Parathyroid adenoma (tissue), 2 donors: ENCODE results near the gene ADCY5.

Experiments used
- H2AFZ ChIP-seq: fragments of 300-600 bp; sonication (generic); one replicate; pipeline ENCODE4 v1.7.0; 2017; ENCODE audit warnings: antibody characterized with exemption, mild to moderate bottlenecking
- H3K27ac ChIP-seq: fragments of 300-600 bp; sonication (generic); one replicate; pipeline ENCODE4 v1.7.0; 2017
- H3K27me3 ChIP-seq: fragments of 300-600 bp; sonication (generic); one replicate; pipeline ENCODE4 v1.7.0; 2017; ENCODE audit warnings: low read length; ENCODE audit not compliant: control insufficient read depth, insufficient read depth
- H3K36me3 ChIP-seq: fragments of 300-600 bp; sonication (generic); one replicate; pipeline ENCODE4 v1.7.0; 2017; ENCODE audit warnings: low read length; ENCODE audit not compliant: control insufficient read depth, insufficient read depth
- H3K4me1 ChIP-seq: fragments of 300-600 bp; sonication (generic); one replicate; pipeline ENCODE4 v1.7.0; 2017; ENCODE audit warnings: control low read depth
- H3K4me2 ChIP-seq: fragments of 300-600 bp; sonication (generic); one replicate; pipeline ENCODE4 v1.7.0; 2017; ENCODE audit warnings: low read length
- H3K4me3 ChIP-seq: fragments of 300-600 bp; sonication (generic); one replicate; pipeline ENCODE4 v1.7.0; 2017; ENCODE audit warnings: low read depth, low read length
- H3K79me2 ChIP-seq: fragments of 300-600 bp; sonication (generic); one replicate; pipeline ENCODE4 v1.7.0; 2017; ENCODE audit warnings: control low read depth
- H3K9ac ChIP-seq: fragments of 300-600 bp; sonication (generic); one replicate; pipeline ENCODE4 v1.7.0; 2017; ENCODE audit warnings: mild to moderate bottlenecking
- H3K9me3 ChIP-seq: fragments of 300-600 bp; sonication (generic); one replicate; pipeline ENCODE4 v1.7.0; 2017; ENCODE audit warnings: low read length; ENCODE audit not compliant: control insufficient read depth
- TF ChIP-seq, protein P1 (sequence below): fragments of 300-600 bp; sonication (generic); IDR thresholded peaks from one replicate; pipeline ENCODE4 v1.7.0; 2017; ENCODE audit warnings: antibody characterized with exemption, mild to moderate bottlenecking
- donor health status: primary hyperparathyroidism.

ADCY5 gene

DNA sequence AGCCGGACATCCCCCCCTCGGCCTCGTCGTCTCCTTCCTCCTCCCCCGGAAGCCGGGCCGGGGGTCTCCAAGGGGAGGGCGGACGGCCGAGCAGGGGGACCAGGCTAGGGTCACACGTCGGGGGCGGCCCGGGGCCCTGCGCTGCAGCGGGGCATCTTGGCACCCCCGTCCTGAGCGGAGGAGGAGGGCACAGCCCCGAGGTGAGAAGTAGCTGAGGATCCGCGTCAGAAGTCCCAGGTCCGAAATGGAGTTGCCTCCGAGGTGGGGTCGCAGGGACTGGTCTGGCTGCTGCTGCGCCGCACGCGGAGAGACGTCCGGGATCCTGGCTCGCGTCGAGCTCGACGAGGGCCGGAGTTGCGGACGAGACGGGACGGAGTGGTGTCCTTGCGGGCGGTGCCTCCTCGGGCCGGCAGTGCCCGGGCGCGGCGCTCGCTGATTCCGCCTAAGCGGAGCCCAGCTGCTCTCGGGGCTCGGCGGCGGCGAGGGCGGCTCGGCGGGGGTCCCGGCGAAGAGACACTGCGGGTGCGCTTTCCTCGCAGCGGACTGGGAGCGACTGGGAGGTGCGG is at the start of gene ADCY5:
Gene ADCY5, minus strand, starts transcription at position 555 of the 566 bp plus-strand sequence. Its CDS starts 545 bp downstream, at position 10.
- no peak within 1 kb of the TSS for H3K9ac ChIP-seq
- no peaks in the 10 kb centered on the region for H3K36me3 ChIP-seq
- peaks cover 4% of the 10 kb centered on the region for H3K27me3 ChIP-seq
- H3K9me3 ChIP-seq = no peaks in the 10 kb centered on the region
- TF ChIP-seq, protein P1, sequence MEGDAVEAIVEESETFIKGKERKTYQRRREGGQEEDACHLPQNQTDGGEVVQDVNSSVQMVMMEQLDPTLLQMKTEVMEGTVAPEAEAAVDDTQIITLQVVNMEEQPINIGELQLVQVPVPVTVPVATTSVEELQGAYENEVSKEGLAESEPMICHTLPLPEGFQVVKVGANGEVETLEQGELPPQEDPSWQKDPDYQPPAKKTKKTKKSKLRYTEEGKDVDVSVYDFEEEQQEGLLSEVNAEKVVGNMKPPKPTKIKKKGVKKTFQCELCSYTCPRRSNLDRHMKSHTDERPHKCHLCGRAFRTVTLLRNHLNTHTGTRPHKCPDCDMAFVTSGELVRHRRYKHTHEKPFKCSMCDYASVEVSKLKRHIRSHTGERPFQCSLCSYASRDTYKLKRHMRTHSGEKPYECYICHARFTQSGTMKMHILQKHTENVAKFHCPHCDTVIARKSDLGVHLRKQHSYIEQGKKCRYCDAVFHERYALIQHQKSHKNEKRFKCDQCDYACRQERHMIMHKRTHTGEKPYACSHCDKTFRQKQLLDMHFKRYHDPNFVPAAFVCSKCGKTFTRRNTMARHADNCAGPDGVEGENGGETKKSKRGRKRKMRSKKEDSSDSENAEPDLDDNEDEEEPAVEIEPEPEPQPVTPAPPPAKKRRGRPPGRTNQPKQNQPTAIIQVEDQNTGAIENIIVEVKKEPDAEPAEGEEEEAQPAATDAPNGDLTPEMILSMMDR = no peak
- H2AFZ ChIP-seq = peak within 1 kb of the TSS; percentile 99
- H3K4me1 ChIP-seq = no peaks in the 10 kb centered on the region
- peak within 1 kb of the TSS; percentile 44 for H3K4me3 ChIP-seq
- peak within 1 kb of the TSS; percentile 40 for H3K27ac ChIP-seq
- H3K79me2 ChIP-seq = no peaks in the 10 kb centered on the region
- peak within 1 kb of the TSS; percentile 76 for H3K4me2 ChIP-seq

DNA sequence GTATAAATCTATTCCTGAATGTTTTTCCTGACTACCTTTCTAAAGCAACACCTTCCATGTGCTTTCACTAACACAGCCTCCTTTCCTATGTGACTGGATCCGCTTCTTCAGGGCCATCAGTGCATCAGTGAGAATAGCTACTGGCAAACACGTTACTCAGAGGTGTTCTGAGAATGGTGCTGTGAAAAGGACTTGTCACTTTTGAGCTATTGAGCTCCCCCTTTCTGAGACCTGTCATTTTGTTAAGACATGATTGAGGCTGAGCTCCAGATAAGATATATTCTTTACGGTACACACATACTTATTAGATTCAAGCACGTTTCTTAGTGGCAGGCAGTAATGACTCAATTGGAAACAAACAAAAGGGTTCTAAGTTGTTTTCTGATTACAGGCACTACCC is 45.0 kb upstream of the ADCY5 start:
- Histone ChIP-seq H3K27me3 (no peaks in the 10 kb centered on the region), H3K9me3 (no peaks in the 10 kb centered on the region), H3K4me1 (no peaks in the 10 kb centered on the region), H3K9ac (no peak overlapping the region), H2AFZ (no peak overlapping the region), H3K27ac (no peak overlapping the region), H3K36me3 (no peaks in the 10 kb centered on the region), H3K79me2 (no peaks in the 10 kb centered on the region), H3K4me3 (no peak overlapping the region), H3K4me2 (no peak overlapping the region)
- TF ChIP-seq, protein P1 = no peak

DNA sequence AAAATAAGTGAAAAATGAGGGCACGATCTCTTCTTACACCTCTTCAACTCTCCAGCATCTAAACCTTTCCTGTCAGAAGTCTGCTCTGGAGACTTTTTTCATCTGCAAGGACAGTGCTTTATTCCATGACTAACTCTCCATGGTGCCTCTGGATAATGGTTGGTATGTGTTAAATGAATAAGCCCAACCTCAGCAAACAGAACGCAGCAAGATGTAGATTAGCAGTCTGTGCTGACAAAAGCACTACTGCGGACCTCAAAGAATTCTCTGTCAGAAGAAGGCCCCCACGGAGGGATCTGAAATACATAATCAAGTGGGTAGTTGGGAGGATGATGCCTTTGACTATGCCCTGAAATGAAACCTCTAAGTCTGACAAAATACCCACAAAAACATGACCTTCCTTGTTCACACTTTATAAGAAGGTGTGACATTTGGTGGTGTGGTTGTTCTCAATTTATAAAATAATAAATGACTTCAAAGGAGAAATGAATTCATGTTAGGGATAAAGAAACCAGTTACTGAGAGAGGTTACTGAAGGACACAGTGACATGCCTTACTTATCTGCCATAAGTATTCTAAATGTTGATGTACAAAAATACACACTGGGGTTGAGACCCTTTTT is 43.2 kb upstream of the ADCY5 start:
- no peaks in the 10 kb centered on the region for H3K9me3 ChIP-seq
- no peak overlapping the region for H3K4me2 ChIP-seq
- no peak overlapping the region for H3K27ac ChIP-seq
- H3K79me2 ChIP-seq = no peaks in the 10 kb centered on the region
- H3K4me3 ChIP-seq = no peak overlapping the region
- H3K4me1 ChIP-seq = no peaks in the 10 kb centered on the region
- TF ChIP-seq, protein P1 = no peak
- H3K9ac ChIP-seq = no peak overlapping the region
- no peaks in the 10 kb centered on the region for H3K27me3 ChIP-seq
- H2AFZ ChIP-seq = no peak overlapping the region
- no peaks in the 10 kb centered on the region for H3K36me3 ChIP-seq

DNA sequence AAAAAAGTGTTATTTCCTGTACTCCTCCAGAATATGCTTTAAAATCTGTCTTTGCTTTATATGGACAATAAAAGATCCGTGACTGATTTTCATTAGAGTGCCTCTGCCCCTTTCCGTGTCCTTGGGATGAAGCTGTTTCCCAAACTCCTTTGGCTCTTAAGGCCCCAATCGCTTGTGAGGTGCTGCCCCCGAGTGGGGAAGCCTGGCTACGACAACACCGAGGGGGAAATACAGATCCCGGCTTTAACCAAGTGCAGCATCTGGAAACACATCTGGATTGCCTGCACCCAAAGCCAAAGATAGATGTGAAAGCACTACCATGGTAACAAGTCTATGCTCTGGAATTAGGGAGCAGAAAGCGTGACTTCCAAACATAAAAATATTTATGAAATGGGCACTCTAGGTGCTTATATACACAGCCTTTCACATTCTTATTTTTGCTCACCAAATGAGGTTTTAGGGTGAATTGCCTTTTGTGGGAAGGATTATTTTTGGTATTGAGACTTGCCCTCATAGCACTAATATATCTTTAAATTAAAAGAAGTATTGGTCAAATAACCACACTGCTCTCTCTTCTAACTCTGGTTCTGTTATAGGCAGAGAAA is 40.6 kb upstream of the ADCY5 start:
- no peaks in the 10 kb centered on the region for H3K4me1 ChIP-seq
- no peaks in the 10 kb centered on the region for H3K9me3 ChIP-seq
- no peaks in the 10 kb centered on the region for H3K79me2 ChIP-seq
- no peak overlapping the region for H3K4me2 ChIP-seq
- no peak overlapping the region for H3K4me3 ChIP-seq
- H3K9ac ChIP-seq = no peak overlapping the region
- TF ChIP-seq, protein P1 = peak; percentile 88
- no peaks in the 10 kb centered on the region for H3K36me3 ChIP-seq
- H3K27ac ChIP-seq = no peak overlapping the region
- no peaks in the 10 kb centered on the region for H3K27me3 ChIP-seq
- no peak overlapping the region for H2AFZ ChIP-seq
